CD4-positive, alpha-beta T cell (primary cell): ENCODE measurements around the gene SYT2. TPM values are rescaled to one million over a fixed set of nuclear protein-coding genes. Genes with fewer than 3 reads are reported as not detected.
"Not testable (repeated sequence)": the region's sequence is repeated elsewhere in the genome, so short reads cannot be mapped to it uniquely, and the experiment has no call there.

Experiments used
- ATAC-seq: fragments of 200-7000 bp; cut with Tn5 transposase; one replicate; pipeline ENCODE4 v1.10.0; 2022; ENCODE audit warnings: mild to moderate bottlenecking; ENCODE audit not compliant: poor library complexity
- CTCF ChIA-PET: fragments of 350-600 bp; sonication (Branson Sonifier 250); formaldehyde crosslinking; loops from one replicate; lab custom pipeline; 2021; ENCODE audit warnings: antibody characterized with exemption, inconsistent platforms; lab: Charles Lee
- POLR2A ChIA-PET: fragments of 350-600 bp; sonication (Branson Sonifier 250); formaldehyde crosslinking; loops from one replicate; lab custom pipeline; 2021; ENCODE audit warnings: antibody characterized with exemption, inconsistent platforms; lab: Charles Lee
- DNase-seq, 14 experiments: peaks; one replicate each; pipeline ENCODE4 v3.0.0-alpha.2; 2013 to 2020; ENCODE audit warnings: mixed read lengths in 2 of 14
- H3K27ac ChIP-seq, 2 donors: one replicate each; pipeline versions ENCODE4 v1.5.1 to v1.7.0; 2013; ENCODE audit warnings: low read length in 2 of 2, low read depth in 1 of 2, mild to moderate bottlenecking in 1 of 2
- H3K27me3 ChIP-seq, 2 experiments: 1 replicate in 1 of 2; 2 replicates in 1 of 2; pipeline versions ENCODE4 v1.6.1 to v1.7.0; 2013; ENCODE audit warnings: low read length in 2 of 2, control low read depth in 1 of 2, mild to moderate bottlenecking in 1 of 2, moderate library complexity in 1 of 2; ENCODE audit not compliant: insufficient read depth in 2 of 2, control insufficient read depth in 1 of 2
- H3K36me3 ChIP-seq: one replicate; pipeline ENCODE4 v1.6.1; 2013; ENCODE audit warnings: low read length, control low read depth; ENCODE audit not compliant: insufficient read depth
- H3K4me1 ChIP-seq: one replicate; pipeline ENCODE4 v1.6.1; 2013; ENCODE audit warnings: low read length, control low read depth; ENCODE audit not compliant: insufficient read depth
- H3K4me3 ChIP-seq: one replicate; pipeline ENCODE4 v1.5.1; 2013; ENCODE audit warnings: mild to moderate bottlenecking, low read length, moderate library complexity
- H3K9me3 ChIP-seq, 2 experiments: 1 replicate in 1 of 2; 2 replicates in 1 of 2; pipeline versions ENCODE4 v1.6.1 to v1.7.0; 2013; ENCODE audit warnings: low read length in 2 of 2, mild to moderate bottlenecking in 2 of 2, control low read depth in 1 of 2, moderate library complexity in 1 of 2; ENCODE audit not compliant: control insufficient read depth in 1 of 2, insufficient read depth in 1 of 2
- H3K27ac Mint-ChIP-seq: one replicate; pipeline ENCODE4 v1.8.0; 2020; ENCODE audit warnings: mixed read lengths
- H3K27me3 Mint-ChIP-seq: one replicate; pipeline ENCODE4 v1.8.0; 2021; ENCODE audit warnings: mixed read lengths
- H3K36me3 Mint-ChIP-seq: one replicate; pipeline ENCODE4 v1.8.0; 2021; ENCODE audit warnings: low read depth, mixed read lengths
- H3K4me1 Mint-ChIP-seq: one replicate; pipeline ENCODE4 v1.8.0; 2021; ENCODE audit warnings: low read depth, mixed read lengths
- H3K4me3 Mint-ChIP-seq: one replicate; pipeline ENCODE4 v1.8.0; 2020; ENCODE audit warnings: mild to moderate bottlenecking, mixed read lengths
- H3K9me3 Mint-ChIP-seq: one replicate; pipeline ENCODE4 v1.8.0; 2020; ENCODE audit warnings: mixed read lengths
- CTCF ChIP-seq: fragments of 200-600 bp; IDR thresholded peaks from one replicate; pipeline ENCODE4 v1.8.0; 2022; ENCODE audit warnings: antibody characterized with exemption, mild to moderate bottlenecking
- intact Hi-C, 2 experiments: fragments of 100-400 bp; cut with DNase I in 1 of 2; cut with micrococcal nuclease in 1 of 2; formaldehyde crosslinking; loops; one replicate each; pipeline versions ENCODE4 v1.15.1 to v1.9.0; 2023 to 2025; cut with DNase I, micrococcal nuclease
- total RNA-seq, 174 experiments: library from RNA in 2 of 174; stranded (reverse) in 2 of 174; gene quantifications; one replicate each; pipeline ENCODE4 v1.2.3 and lab custom pipeline; 2021 to 2026

SYT2 gene
- total RNA-seq, 2 experiments from 2014 or later = not detected

- DNase-seq (no peak), ATAC-seq (no peak)
- Mint-ChIP-seq H3K4me1 (peaks cover 23% of the 10 kb centered on the region), H3K36me3 (no peaks in the 10 kb centered on the region), H3K27me3 (peaks cover 78% of the 10 kb centered on the region), H3K4me3 (no peak overlapping the region), H3K27ac (no peak overlapping the region), H3K9me3 (no peaks in the 10 kb centered on the region)
- TF ChIP-seq CTCF = no peak
- Histone ChIP-seq H3K4me3 (no peak overlapping the region), H3K27ac (no peak overlapping the region), H3K27me3 (peaks cover 35 to 41% of the 10 kb centered on the region in 2 experiments), H3K36me3 (no peaks in the 10 kb centered on the region), H3K4me1 (peaks cover 16% of the 10 kb centered on the region), H3K9me3 (peaks cover 0 to 12% of the 10 kb centered on the region in 2 experiments)
- intact Hi-C loops = no loop called here
- POLR2A ChIA-PET = no interaction called here
- CTCF ChIA-PET = no interaction called here
Observed at GRCh38 chr1:202638019-202638700, 72.1 kb downstream of the SYT2 start.

GRCh38 chr1:202637321-202638018 lies 72.8 kb downstream of the SYT2 start:
- peaks cover 77% of the 10 kb centered on the region for H3K27me3 Mint-ChIP-seq
- POLR2A ChIA-PET, H3K27ac ChIP-seq, H3K36me3 Mint-ChIP-seq, H3K4me3 Mint-ChIP-seq, H3K4me1 ChIP-seq, CTCF ChIA-PET, H3K9me3 Mint-ChIP-seq, DNase-seq, H3K27ac Mint-ChIP-seq, H3K4me3 ChIP-seq, ATAC-seq, H3K9me3 ChIP-seq, intact Hi-C loops, H3K36me3 ChIP-seq: not testable (repeated sequence)
- H3K27me3 ChIP-seq = peaks cover 30 to 35% of the 10 kb centered on the region in 2 experiments
- H3K4me1 Mint-ChIP-seq = peaks cover 16% of the 10 kb centered on the region

GRCh38 chr1:202636171-202636570 lies 74.1 kb downstream of the SYT2 start:
- H3K4me3 ChIP-seq, H3K9me3 Mint-ChIP-seq, intact Hi-C loops, H3K4me1 ChIP-seq, H3K4me3 Mint-ChIP-seq, H3K36me3 ChIP-seq, H3K27ac ChIP-seq, POLR2A ChIA-PET, H3K9me3 ChIP-seq, H3K36me3 Mint-ChIP-seq, H3K27ac Mint-ChIP-seq, DNase-seq, ATAC-seq, CTCF ChIA-PET: not testable (repeated sequence)
- Mint-ChIP-seq H3K27me3 (peaks cover 80% of the 10 kb centered on the region), H3K4me1 (peaks cover 13% of the 10 kb centered on the region)
- H3K27me3 ChIP-seq = peaks cover 18 to 24% of the 10 kb centered on the region in 2 experiments

GRCh38 chr1:202632241-202632640 lies 78.0 kb downstream of the SYT2 start:
- intact Hi-C loops = no loop called here
- Mint-ChIP-seq H3K27ac (no peak overlapping the region), H3K36me3 (no peaks in the 10 kb centered on the region), H3K9me3 (no peaks in the 10 kb centered on the region), H3K4me1 (peaks cover 35% of the 10 kb centered on the region), H3K27me3 (peaks cover 63% of the 10 kb centered on the region), H3K4me3 (no peak overlapping the region)
- H3K4me1 ChIP-seq = peaks cover 43% of the 10 kb centered on the region
- ATAC-seq = no peak
- no peak overlapping the region for H3K4me3 ChIP-seq
- ChIA-PET POLR2A (no interaction called here), CTCF (no interaction called here)
- H3K27me3 ChIP-seq = peaks cover 0 to 3% of the 10 kb centered on the region in 2 experiments
- DNase-seq = no peak
- no peaks in the 10 kb centered on the region for H3K36me3 ChIP-seq
- no peak for TF ChIP-seq CTCF
- H3K27ac ChIP-seq = no peak overlapping the region
- H3K9me3 ChIP-seq = no peaks in the 10 kb centered on the region
